ENCODE measurements around the gene HMSD. TPM values are rescaled to one million over a fixed set of nuclear protein-coding genes. Genes with fewer than 3 reads are reported as not detected.

Gene HMSD
- total RNA-seq, 5 donors from 2014 or later (not counting 1 experiment from before 2014, with no cell fraction given): 0.53 to 1.8 (median 1.6) TPM; not detected in 2

DNA sequence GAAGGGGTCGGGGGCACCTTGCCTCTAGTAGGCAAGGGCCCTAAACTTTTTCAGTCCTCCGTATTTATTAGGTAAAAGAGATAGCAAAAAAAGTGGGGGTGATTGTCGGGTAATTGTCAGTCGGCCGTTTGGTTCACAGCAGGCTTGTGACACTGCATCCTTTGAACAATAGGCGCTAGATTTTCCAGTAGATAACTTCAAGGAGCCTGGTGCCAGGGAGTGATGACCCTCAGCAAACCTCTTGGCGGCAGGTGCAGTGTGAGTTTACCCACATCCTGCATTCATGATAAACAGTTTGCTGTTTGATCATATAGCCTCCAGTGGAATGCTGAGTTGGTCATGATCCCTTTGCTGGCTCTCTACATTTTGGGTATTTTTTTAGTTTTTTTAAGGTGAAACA, 43.6 kb downstream of the HMSD start:
- no peak for ATAC-seq (replicated peaks in 1 of 4)
- Mint-ChIP-seq H3K9me3 (peaks cover 4 to 12% (median 11%) of the 10 kb centered on the region in 3 donors), H3K27me3 (no peaks in the 10 kb centered on the region), H3K36me3 (peaks cover 35% of the 10 kb centered on the region), H3K4me3 (no peak overlapping the region), H3K4me1 (peaks cover 0 to 7% (median 5%) of the 10 kb centered on the region in 3 donors), H3K27ac (peak overlapping the region in 1 of 2 donors; percentile 41)
- H3K27ac ChIP-seq (ENCODE audit: low read length): no peak overlapping the region
- no peaks in the 10 kb centered on the region for H3K9me3 ChIP-seq
- H3K27me3 ChIP-seq (replicated peaks in 1 of 2; ENCODE audit: control insufficient read depth in 2 of 2, extremely low read depth in 1 of 2, insufficient read depth in 2 of 2, low read length in 1 of 2): no peaks in the 10 kb centered on the region
- H3K36me3 ChIP-seq (ENCODE audit: control insufficient read depth in 2 of 2, extremely low read depth in 1 of 2, insufficient read depth in 1 of 2, low read length in 1 of 2): peaks cover 0 to 5% of the 10 kb centered on the region in 2 donors
- ChIA-PET POLR2A (no interaction called here), CTCF (interaction anchor here (1.4 to 2.3 kb wide), 2 partner anchors 28 to 29 kb away, joined by 4 to 8 read pairs; no protein-coding TSS in a partner anchor)
- no peak overlapping the region for H3K4me3 ChIP-seq (ENCODE audit: control insufficient read depth in 1 of 2, extremely low read depth in 1 of 2, low read length in 1 of 2)
- 60% methylated on average over 1 of the region's 7 CpGs for WGBS (ENCODE audit: insufficient coverage)
- DNase-seq: no peak
- no peaks in the 10 kb centered on the region for H3K4me1 ChIP-seq (ENCODE audit: control insufficient read depth in 1 of 2, extremely low read depth in 1 of 2, insufficient read depth in 2 of 2, low read length in 2 of 2)

DNA sequence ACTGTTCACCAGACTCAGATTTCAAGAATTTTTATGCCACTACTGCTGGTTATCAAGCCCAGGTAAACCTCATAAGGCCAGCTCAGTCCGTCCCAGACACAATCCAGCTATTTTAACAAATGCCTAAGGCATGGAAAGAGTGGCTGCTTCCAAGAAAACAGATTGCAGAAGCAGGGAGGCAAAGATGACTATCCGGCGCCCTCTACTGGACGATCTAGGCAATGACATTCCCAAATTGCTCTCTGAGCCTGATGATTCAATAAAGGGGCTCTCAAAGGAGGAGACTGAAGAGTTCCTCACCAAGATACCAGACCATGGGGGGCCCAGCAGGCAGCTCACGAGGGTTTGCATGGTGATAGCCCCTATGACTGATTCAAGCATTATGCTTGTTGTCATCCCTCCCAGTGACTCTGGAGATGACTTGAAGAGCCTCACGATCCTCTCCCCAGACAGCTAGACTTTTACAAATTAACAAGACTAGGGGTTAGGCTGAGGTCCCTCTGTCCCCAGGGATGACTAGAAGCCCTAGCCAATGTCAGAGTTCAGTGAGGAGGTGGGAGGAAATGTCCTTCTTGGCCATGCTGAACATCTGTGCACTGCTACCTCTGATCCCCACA, 45.8 kb downstream of the HMSD start:
- Histone ChIP-seq H3K9me3 (no peaks in the 10 kb centered on the region), H3K27ac (ENCODE audit: low read length) (no peak overlapping the region), H3K27me3 (replicated peaks in 1 of 2; ENCODE audit: control insufficient read depth in 2 of 2, extremely low read depth in 1 of 2, insufficient read depth in 2 of 2, low read length in 1 of 2) (no peaks in the 10 kb centered on the region), H3K4me1 (ENCODE audit: control insufficient read depth in 1 of 2, extremely low read depth in 1 of 2, insufficient read depth in 2 of 2, low read length in 2 of 2) (no peaks in the 10 kb centered on the region), H3K36me3 (ENCODE audit: control insufficient read depth in 2 of 2, extremely low read depth in 1 of 2, insufficient read depth in 1 of 2, low read length in 1 of 2) (no peaks in the 10 kb centered on the region), H3K4me3 (ENCODE audit: control insufficient read depth in 1 of 2, extremely low read depth in 1 of 2, low read length in 1 of 2) (no peak overlapping the region)
- 43% methylated on average over 1 of the region's 6 CpGs for WGBS (ENCODE audit: insufficient coverage)
- no peak overlapping the region for H3K4me3 Mint-ChIP-seq
- ATAC-seq (replicated peaks in 1 of 4) (no peak), DNase-seq (peak in 18 of 35 experiments; percentile 4 to 58 (median 24))
- peaks cover 25% of the 10 kb centered on the region for H3K36me3 Mint-ChIP-seq
- H3K9me3 Mint-ChIP-seq: peaks cover 4 to 17% (median 14%) of the 10 kb centered on the region in 3 donors
- ChIA-PET POLR2A (interaction anchor here in 1 of 2 donors (0.6 kb wide), 1 partner anchor 424 kb away, joined by 3 read pairs; no protein-coding TSS in a partner anchor), CTCF (interaction anchor here (0.7 to 2.6 kb wide), 6 partner anchors 10 to 480 kb away, joined by 3 to 12 read pairs (median 5); no protein-coding TSS in a partner anchor)
- H3K27me3 Mint-ChIP-seq: no peaks in the 10 kb centered on the region
- H3K4me1 Mint-ChIP-seq: peaks cover 0 to 7% (median 5%) of the 10 kb centered on the region in 3 donors
- H3K27ac Mint-ChIP-seq: no peak overlapping the region

DNA sequence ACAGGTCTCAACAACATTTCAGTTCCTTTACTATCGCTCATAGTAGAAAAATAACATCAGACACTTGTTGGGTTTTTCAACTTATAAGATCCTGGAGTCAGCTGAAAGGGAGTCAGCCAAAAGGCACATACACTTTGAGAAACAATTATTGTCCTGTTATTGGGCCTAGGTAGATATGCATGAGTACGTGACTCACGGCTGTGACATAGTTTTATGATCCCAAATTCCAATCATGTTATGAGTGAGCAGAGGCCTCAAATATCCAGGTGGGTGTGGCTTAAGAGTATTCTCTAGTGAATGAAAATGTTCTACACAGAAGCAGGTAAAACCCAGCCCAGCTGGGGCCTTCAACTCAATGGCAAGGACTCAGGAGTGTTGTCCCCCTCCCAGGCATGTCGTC, 47.9 kb downstream of the HMSD start:
- DNase-seq: no peak
- Mint-ChIP-seq H3K36me3 (peaks cover 21% of the 10 kb centered on the region), H3K9me3 (peaks cover 4 to 17% (median 14%) of the 10 kb centered on the region in 3 donors), H3K4me1 (peaks cover 0 to 7% (median 5%) of the 10 kb centered on the region in 3 donors), H3K4me3 (no peak overlapping the region), H3K27me3 (peaks cover 7 to 10% of the 10 kb centered on the region in 2 donors), H3K27ac (no peak overlapping the region)
- Histone ChIP-seq H3K9me3 (no peaks in the 10 kb centered on the region), H3K4me3 (ENCODE audit: control insufficient read depth in 1 of 2, extremely low read depth in 1 of 2, low read length in 1 of 2) (no peak overlapping the region), H3K36me3 (ENCODE audit: control insufficient read depth in 2 of 2, extremely low read depth in 1 of 2, insufficient read depth in 1 of 2, low read length in 1 of 2) (no peaks in the 10 kb centered on the region), H3K27ac (ENCODE audit: low read length) (no peak overlapping the region), H3K4me1 (ENCODE audit: control insufficient read depth in 1 of 2, extremely low read depth in 1 of 2, insufficient read depth in 2 of 2, low read length in 2 of 2) (no peaks in the 10 kb centered on the region), H3K27me3 (replicated peaks in 1 of 2; ENCODE audit: control insufficient read depth in 2 of 2, extremely low read depth in 1 of 2, insufficient read depth in 2 of 2, low read length in 1 of 2) (peaks cover 0 to 3% of the 10 kb centered on the region in 2 experiments)
- CTCF ChIA-PET: no interaction called here
- WGBS (ENCODE audit: insufficient coverage): 43% methylated on average over 1 of the region's 4 CpGs
- POLR2A ChIA-PET: no interaction called here
- ATAC-seq (replicated peaks in 1 of 4): no peak

DNA sequence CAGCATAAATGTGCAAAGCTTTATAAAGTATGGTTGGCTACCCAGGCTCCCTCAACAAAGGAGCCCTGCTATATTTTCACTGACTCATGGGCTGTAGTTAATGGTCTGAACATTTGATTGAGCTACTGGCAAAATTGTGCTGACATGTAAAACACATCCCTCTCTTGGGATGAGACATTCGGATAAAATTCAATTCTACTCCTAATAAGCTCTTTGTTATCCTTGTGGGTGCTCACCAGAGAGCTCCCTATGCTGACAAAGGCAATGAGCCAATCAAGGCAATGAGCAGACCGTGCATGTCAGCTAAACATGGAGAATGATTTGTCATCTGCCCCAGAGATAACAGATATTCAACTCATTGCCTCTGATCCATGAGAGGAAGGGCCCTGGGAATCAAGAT, 48.5 kb downstream of the HMSD start:
- H3K36me3 ChIP-seq (ENCODE audit: control insufficient read depth in 2 of 2, extremely low read depth in 1 of 2, insufficient read depth in 1 of 2, low read length in 1 of 2): no peaks in the 10 kb centered on the region
- peaks cover 0 to 7% of the 10 kb centered on the region in 2 experiments for H3K27me3 ChIP-seq (replicated peaks in 1 of 2; ENCODE audit: control insufficient read depth in 2 of 2, extremely low read depth in 1 of 2, insufficient read depth in 2 of 2, low read length in 1 of 2)
- Mint-ChIP-seq H3K9me3 (peaks cover 4 to 14% (median 13%) of the 10 kb centered on the region in 3 donors), H3K27me3 (peaks cover 10% of the 10 kb centered on the region in 2 donors), H3K4me1 (peaks cover 0 to 4% (median 3%) of the 10 kb centered on the region in 3 donors), H3K36me3 (peaks cover 18% of the 10 kb centered on the region), H3K4me3 (no peak overlapping the region), H3K27ac (no peak overlapping the region)
- no peak overlapping the region for H3K4me3 ChIP-seq (ENCODE audit: control insufficient read depth in 1 of 2, extremely low read depth in 1 of 2, low read length in 1 of 2)
- CTCF ChIA-PET: no interaction called here
- POLR2A ChIA-PET: no interaction called here
- DNase-seq: no peak
- WGBS (ENCODE audit: insufficient coverage): 100% methylated on average over 1 of the region's 2 CpGs
- H3K27ac ChIP-seq (ENCODE audit: low read length): no peak overlapping the region
- H3K4me1 ChIP-seq (ENCODE audit: control insufficient read depth in 1 of 2, extremely low read depth in 1 of 2, insufficient read depth in 2 of 2, low read length in 2 of 2): no peaks in the 10 kb centered on the region
- H3K9me3 ChIP-seq: no peaks in the 10 kb centered on the region
- ATAC-seq (replicated peaks in 1 of 4): no peak

DNA sequence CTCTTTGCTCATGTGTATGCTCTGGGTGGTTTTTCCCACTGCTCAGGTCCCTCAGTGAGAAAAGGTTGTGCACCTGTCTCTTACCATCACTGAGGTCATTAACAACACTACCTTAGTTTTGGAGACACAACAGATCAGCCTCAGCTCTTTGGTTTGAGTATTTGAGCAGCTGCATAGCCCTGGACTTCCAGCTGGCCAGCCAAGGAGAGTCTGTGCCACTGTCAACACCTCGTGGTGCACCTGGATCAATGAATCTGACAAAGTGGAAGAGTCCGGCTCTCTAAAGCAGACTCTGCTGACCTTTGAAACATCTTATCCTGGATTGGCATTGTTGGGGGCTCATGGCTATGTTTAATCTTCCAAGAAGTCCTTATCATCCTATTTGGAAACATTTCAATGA, 50.8 kb downstream of the HMSD start:
- Histone ChIP-seq H3K4me3 (ENCODE audit: control insufficient read depth in 1 of 2, extremely low read depth in 1 of 2, low read length in 1 of 2) (no peak overlapping the region), H3K27me3 (replicated peaks in 1 of 2; ENCODE audit: control insufficient read depth in 2 of 2, extremely low read depth in 1 of 2, insufficient read depth in 2 of 2, low read length in 1 of 2) (peaks cover 0 to 7% of the 10 kb centered on the region in 2 experiments), H3K4me1 (ENCODE audit: control insufficient read depth in 1 of 2, extremely low read depth in 1 of 2, insufficient read depth in 2 of 2, low read length in 2 of 2) (no peaks in the 10 kb centered on the region), H3K9me3 (no peaks in the 10 kb centered on the region), H3K27ac (ENCODE audit: low read length) (no peak overlapping the region), H3K36me3 (ENCODE audit: control insufficient read depth in 2 of 2, extremely low read depth in 1 of 2, insufficient read depth in 1 of 2, low read length in 1 of 2) (no peaks in the 10 kb centered on the region)
- Mint-ChIP-seq H3K27me3 (peaks cover 12 to 16% of the 10 kb centered on the region in 2 donors), H3K36me3 (peaks cover 24% of the 10 kb centered on the region), H3K4me1 (no peaks in the 10 kb centered on the region), H3K27ac (no peak overlapping the region), H3K4me3 (no peak overlapping the region), H3K9me3 (peaks cover 9 to 18% (median 14%) of the 10 kb centered on the region in 3 donors)
- ATAC-seq (replicated peaks in 1 of 4) (no peak), DNase-seq (no peak)
- POLR2A ChIA-PET: no interaction called here
- CTCF ChIA-PET: interaction anchor here (0.8 to 1.6 kb wide), 2 partner anchors 10 to 15 kb away, joined by 3 to 5 read pairs; no protein-coding TSS in a partner anchor
- no CpG with 5 or more reads among the region's 2 CpGs for WGBS (ENCODE audit: insufficient coverage)

DNA sequence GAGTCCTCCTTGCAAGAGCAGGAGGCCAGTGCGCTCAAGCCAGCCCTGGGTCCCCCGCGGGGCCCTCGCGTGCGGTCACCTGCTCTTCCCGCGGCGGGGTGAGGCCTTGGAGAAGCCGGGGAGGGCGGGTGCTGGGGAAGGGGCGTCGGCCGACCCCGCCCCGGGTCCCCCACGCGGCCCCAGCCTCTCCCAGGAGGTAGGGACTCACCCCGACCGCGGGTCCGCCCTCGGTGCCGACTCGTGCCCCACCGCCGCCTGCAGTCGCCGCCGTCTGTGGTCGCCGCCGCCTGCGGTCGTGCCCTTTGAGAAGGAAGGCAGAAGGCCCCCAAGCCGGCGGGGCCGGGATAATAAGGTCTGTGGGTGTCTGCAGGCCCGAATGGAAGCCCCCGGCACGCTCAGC, 53.5 kb downstream of the HMSD start:
- Histone ChIP-seq H3K9me3 (no peaks in the 10 kb centered on the region), H3K4me1 (ENCODE audit: control insufficient read depth in 1 of 2, extremely low read depth in 1 of 2, insufficient read depth in 2 of 2, low read length in 2 of 2) (no peaks in the 10 kb centered on the region), H3K27me3 (replicated peaks in 1 of 2; ENCODE audit: control insufficient read depth in 2 of 2, extremely low read depth in 1 of 2, insufficient read depth in 2 of 2, low read length in 1 of 2) (peaks cover 0 to 7% of the 10 kb centered on the region in 2 experiments), H3K27ac (ENCODE audit: low read length) (no peak overlapping the region), H3K4me3 (ENCODE audit: control insufficient read depth in 1 of 2, extremely low read depth in 1 of 2, low read length in 1 of 2) (no peak overlapping the region), H3K36me3 (ENCODE audit: control insufficient read depth in 2 of 2, extremely low read depth in 1 of 2, insufficient read depth in 1 of 2, low read length in 1 of 2) (no peaks in the 10 kb centered on the region)
- ATAC-seq (replicated peaks in 1 of 4): no peak
- Mint-ChIP-seq H3K4me1 (no peaks in the 10 kb centered on the region), H3K9me3 (peaks cover 4 to 10% (median 4%) of the 10 kb centered on the region in 3 donors), H3K4me3 (no peak overlapping the region), H3K36me3 (peaks cover 16% of the 10 kb centered on the region), H3K27me3 (peaks cover 12 to 16% of the 10 kb centered on the region in 2 donors), H3K27ac (no peak overlapping the region)
- DNase-seq: no peak
- POLR2A ChIA-PET: no interaction called here
- CTCF ChIA-PET: no interaction called here
- 65% methylated on average over 38 of the region's 41 CpGs for WGBS (ENCODE audit: insufficient coverage)
